ENCODE results near the gene THY1.

Gene THY1

GRCh38 chr11:119380160-119380826 lies 42.7 kb downstream of the THY1 start:
- no peak overlapping the region for H3K4me3 ChIP-seq (ENCODE audit: low read depth, low read length)
- no peak for TF ChIP-seq CTCF (conservative IDR thresholded peaks at IDR 0.05; ENCODE audit: low read depth, low read length)
- DNase-seq (ENCODE audit: low read depth), result no peak

GRCh38 chr11:119378851-119379465 lies 44.0 kb downstream of the THY1 start:
- no peak overlapping the region for H3K4me3 ChIP-seq (ENCODE audit: low read depth, low read length)
- no peak for DNase-seq (ENCODE audit: low read depth)
- TF ChIP-seq CTCF (conservative IDR thresholded peaks at IDR 0.05; ENCODE audit: low read depth, low read length), result no peak

- DNase-seq (ENCODE audit: low read depth), result no peak
- H3K4me3 ChIP-seq (ENCODE audit: low read depth, low read length), result no peak overlapping the region
- no peak for TF ChIP-seq CTCF (conservative IDR thresholded peaks at IDR 0.05; ENCODE audit: low read depth, low read length)
Observed at GRCh38 chr11:119377961-119378667, 44.9 kb downstream of the THY1 start.

- no peak overlapping the region for H3K4me3 ChIP-seq (ENCODE audit: low read depth, low read length)
- TF ChIP-seq CTCF (conservative IDR thresholded peaks at IDR 0.05; ENCODE audit: low read depth, low read length), result no peak
- no peak for DNase-seq (ENCODE audit: low read depth)
Observed at GRCh38 chr11:119377112-119377901, 45.7 kb downstream of the THY1 start.

- DNase-seq (ENCODE audit: low read depth), result no peak
- no peak overlapping the region for H3K4me3 ChIP-seq (ENCODE audit: low read depth, low read length)
- no peak for TF ChIP-seq CTCF (conservative IDR thresholded peaks at IDR 0.05; ENCODE audit: low read depth, low read length)
Observed at GRCh38 chr11:119376197-119376847, 46.6 kb downstream of the THY1 start.

- peak; percentile 55 for DNase-seq (ENCODE audit: low read depth)
- TF ChIP-seq CTCF (conservative IDR thresholded peaks at IDR 0.05; ENCODE audit: low read depth, low read length), result no peak
Observed at GRCh38 chr11:119375337-119376196, 47.4 kb downstream of the THY1 start.

More at GRCh38 chr11:119375337-119376196, 47.4 kb downstream of the THY1 start:
- no peak overlapping the region for H3K4me3 ChIP-seq (ENCODE audit: low read depth, low read length)
